HG03521 (cell line): ENCODE results near the gene ATAD1.
"Not testable (repeated sequence)": the region's sequence is repeated elsewhere in the genome, so short reads cannot be mapped to it uniquely, and the experiment has no call there.

Source experiments
- ATAC-seq: cut with Tn5 transposase; IDR thresholded peaks from one replicate; pipeline ENCODE4 v1.9.1; 2021; ENCODE audit warnings: mild to moderate bottlenecking, moderate library complexity; ENCODE audit not compliant: unreplicated experiment

The ATAD1 gene

DNA sequence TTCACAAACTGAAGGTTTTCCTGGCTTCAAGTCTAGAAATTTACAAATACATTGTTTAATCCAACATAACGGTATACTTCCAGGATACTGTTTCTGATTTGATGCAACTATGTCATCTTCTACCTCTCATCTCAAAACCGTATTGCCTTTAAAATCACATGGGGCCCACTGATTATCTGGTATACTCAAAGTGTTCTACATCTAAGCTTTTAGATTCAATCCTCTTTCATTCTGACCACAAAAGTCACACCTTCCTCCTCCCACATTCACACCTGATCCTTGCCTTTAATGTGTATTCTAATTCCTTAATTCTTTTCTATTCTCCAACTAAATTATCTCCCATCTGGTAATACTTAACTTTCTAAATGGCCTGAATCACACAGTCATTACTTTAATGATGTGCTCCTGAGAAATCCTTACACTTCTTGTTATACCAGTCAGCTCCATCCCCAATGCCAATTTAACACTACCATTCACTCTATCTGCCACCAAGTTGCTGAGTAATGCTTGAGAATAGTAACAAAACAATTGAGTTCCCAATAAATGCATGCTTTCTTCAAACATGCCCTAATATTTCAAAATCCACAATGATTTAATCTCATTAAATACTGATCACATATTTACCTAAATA is 13.0 kb downstream of the ATAD1 start:
- no peak for ATAC-seq

DNA sequence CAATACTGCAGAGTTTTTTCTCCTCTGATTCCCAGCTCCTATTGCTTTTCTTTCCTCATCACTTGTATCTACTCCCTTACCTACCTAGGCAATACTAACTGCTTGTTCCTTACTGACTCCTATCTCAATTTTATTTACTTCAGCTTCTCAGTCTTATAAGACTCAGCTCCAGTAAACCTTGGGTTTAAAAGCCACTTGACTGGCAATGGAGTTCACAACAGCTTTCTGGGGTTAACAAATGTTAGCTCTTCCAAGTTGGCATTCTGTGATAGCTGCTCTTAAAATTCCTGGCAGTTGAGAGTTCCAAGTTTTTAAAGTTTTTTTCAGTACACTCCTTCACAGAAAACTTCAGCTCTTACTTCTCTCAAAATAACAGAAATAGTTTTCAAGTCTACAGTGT is 14.2 kb downstream of the ATAD1 start:
- no peak for ATAC-seq

DNA sequence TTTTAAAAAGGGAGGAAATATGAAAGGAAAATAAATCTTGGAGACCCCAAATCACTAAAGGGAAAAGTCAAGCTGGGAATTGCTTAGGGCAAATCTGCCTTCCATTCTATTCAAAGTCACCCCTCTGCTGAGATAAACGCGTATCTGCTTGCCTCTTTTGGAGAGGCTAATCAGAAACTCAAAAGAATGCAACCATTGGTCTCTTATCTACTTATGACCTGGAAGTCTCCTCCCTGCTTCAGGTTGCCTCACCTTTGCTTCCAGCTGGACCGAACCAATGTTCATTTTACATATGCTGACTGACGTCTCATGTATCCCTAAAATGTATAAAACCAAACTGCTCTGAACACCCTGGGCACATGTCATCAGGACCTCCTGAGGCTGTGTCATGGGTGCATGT is 14.7 kb downstream of the ATAD1 start:
- ATAC-seq = no peak

DNA sequence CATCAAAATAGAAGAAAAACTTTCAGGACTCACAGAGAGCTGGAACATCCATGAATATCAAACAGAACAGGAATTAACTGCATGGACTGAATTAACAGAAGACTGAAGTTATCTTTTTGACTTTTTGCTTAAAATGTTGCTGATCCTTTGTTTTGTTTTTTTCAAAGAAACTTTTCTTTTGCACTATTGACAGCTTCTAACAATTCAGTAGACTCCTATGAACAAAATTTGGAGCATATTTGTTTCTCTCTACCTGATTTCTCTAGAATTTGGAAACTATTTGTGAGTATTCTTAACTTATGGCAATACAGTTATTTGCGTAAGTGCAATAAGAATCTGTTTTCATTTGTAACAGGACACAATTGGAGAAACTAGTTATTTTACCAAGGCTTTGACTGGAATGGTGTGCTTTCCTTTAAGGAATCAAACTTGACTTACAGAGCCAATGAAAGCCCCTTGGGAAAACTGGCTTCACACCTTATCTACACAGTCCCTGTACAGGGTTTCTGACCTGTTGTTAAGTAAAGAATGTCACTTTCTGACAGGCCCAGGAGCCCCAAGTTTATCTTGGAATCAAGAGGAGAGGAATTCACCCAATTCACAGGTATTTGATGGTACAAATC is 16.1 kb downstream of the ATAD1 start:
- ATAC-seq = not testable (repeated sequence)

DNA sequence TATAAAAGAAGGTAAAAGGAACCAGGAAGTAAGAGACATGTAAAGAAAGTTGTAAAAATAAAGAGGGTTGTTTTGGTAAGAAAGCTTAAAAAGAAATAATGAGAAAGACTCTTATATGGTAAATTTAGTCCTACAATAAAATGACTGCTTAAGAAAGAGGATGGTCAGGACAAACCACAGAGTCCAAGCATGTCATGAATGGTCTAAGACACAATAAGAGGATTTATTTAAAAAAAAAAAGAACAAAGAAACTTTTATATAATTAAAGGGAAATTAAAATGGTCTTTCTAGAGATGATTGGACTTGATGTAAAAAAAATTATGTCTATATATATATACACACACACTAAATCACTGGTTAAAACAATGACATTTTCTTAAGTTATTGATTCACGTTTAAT is 18.2 kb downstream of the ATAD1 start:
- no peak for ATAC-seq

DNA sequence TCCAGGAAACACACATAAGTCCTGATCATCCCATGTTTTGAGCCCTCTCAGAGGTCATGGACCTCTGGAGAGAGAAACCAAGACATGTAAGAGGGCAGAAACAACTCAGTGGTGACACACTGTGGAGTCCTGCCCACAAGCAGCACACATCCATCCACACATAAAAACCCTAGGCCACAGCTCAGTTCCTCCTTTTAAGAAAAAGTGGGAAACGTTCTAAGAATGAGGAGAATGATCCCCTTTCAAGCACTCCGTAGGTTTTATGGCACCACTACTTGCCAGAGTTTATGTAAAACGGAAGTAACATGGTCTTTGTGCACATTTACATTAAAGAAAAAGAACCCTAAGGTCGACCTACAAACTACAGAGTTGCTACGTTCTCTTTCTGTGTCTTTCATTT is 19.9 kb downstream of the ATAD1 start:
- no peak for ATAC-seq

DNA sequence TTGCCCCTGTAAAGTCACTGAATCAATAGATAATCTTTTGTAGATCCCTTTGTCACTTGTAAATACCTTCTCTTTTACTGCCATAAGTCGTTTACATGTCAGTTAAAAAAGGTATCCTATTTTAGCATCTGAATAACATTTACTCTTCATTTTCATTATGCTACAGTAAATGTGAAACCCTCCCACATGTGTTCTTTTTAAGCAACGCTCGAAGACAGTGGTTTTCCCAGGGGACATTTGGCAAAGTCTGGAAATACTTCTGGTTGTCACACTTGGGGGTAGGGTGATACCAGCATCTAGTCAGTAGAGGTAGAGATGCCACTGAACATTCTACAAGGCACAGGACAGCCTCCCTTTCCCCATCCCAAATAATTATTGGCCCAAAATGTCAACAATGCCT is 23.7 kb downstream of the ATAD1 start:
- ATAC-seq = no peak

DNA sequence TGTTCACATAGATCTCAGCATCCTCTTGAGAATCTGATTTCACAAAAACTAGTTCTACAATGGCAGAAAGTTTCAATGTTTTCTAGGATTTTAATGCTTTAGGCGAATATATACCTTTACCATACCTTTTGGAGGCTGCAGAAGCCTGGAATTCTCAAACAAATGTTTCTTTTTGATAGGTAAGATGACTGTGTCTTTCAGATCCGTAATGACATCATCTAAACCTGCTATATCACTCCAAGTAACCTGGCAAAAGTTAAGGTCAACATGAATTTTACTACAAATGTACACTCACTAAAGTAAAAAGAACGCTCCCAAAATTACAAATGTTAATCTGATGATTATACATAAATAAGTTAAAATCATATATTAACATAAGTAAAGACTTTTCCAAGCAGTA is 27.8 kb downstream of the ATAD1 start:
- ATAC-seq = no peak

DNA sequence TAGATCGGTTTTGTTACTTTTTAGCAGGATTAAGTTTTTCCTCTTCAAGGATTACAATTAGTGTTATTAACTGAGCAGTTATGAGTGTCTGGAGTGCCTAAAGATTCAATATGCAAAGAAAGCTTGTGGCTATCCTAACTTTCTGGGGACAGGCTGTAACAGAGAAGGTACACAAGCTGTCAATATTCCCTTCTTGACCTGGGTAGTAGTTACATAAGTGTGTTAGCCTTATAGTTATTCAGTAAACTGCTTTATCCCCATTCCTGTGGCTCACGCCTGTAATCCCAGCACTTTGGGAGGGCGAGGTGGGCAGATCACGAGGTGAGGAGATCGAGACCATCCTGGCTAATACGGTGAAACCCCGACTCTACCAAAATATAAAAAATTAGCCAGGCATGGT is 31.6 kb downstream of the ATAD1 start:
- no peak for ATAC-seq

DNA sequence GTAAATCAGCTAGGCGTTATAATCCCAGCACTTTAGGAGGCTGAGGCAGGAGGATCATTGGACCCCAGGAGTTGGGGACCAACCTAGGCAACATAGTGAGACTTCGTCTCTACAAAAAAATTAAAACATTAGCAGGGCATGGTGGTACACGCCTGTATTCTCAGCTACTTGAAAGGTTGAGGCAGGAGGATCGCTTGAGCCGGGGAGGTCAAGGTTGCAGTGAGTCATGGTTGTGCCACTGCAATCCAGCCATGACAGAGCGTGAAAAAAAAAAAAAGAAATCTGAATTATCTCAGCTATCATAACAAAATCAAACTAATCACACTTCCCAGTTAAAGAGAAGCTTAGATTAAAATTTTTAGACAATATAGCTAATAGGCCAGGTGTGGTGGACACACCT is 35.3 kb downstream of the ATAD1 start:
- no peak for ATAC-seq

DNA sequence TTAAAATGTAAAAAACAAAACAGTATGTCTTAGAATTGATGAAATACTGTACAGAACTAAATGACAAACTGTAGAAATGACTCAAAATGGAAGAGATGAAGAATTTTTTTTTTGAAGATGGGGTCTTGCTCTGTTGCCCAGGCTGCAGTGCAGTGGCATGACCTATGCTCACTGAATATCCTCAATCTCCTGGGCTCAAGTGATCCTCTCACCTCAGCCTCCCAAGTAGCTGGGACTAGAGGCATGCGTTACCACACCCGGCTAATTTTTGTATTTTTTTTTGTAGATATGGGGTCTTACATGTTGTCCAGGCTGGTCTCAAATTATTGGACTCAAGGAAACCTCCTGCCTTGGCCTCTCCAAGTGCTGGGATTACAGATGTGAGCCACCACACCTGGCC is 36.5 kb downstream of the ATAD1 start:
- ATAC-seq = no peak

DNA sequence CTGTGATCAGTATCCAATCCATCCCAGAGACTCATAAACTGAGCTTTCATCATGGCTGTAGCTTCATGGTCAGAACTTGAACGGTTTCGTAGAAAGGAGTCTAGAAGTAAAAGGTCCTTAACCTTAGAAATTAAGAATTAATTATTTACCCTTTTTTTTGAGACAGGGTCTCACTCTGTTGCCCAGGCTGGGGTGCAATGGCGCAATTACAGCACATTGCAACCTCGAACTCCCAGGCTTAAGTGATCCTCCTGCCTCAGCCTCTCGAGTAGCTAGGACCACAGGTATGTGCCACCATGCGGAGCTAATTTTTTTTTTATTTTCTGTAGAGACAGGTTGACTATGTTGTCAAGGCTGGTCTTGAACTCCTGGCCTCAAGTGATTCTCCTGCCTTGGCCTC is 41.7 kb downstream of the ATAD1 start:
- no peak for ATAC-seq

DNA sequence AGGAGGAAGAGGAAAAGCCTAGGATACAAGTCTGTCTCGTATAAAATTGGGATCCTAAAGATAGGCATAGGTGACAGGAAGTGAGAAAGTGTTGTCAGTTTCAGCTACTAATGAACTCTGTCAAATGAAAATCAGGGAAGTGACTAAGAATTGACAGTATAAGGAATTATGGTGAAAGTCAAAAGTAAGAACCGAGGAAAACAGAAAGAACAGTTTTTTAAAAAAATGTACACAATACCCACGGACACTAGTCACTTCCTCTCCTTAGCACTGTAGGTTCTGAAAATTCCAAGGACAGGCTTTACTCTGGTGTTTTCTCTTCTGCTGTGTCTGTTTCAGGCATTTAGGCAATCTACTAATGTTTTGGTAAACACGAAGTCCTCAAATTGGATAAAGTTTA is 42.3 kb downstream of the ATAD1 start:
- ATAC-seq = no peak

DNA sequence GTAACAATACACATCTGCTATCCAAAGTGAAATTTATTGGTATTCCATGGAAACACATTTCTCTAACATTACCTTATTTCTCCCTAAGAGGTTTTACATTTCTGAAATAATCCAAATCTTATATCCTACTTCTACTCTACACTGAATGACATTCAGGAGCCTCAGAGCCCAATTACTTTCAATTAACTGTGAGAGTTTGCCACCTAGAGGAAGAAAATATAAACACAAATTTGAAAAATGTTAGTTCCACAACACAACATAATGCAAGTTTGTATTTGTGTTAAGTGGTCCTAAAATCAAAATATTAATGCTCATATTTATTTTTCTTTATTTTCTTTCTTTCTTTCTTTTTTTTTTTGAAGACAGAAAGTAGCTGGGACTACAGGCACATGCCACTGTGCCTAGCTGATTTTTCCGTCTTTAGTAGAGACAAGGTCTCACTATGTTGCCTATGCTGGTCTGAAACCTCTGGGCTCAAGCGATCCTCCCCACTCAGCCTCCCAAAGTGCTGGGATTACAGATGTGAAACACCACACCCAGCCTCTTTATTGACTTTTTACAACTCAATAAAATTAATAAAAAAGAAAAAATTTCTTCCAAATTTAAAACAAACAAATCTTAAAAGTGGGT is 46.0 kb downstream of the ATAD1 start:
- no peak for ATAC-seq

DNA sequence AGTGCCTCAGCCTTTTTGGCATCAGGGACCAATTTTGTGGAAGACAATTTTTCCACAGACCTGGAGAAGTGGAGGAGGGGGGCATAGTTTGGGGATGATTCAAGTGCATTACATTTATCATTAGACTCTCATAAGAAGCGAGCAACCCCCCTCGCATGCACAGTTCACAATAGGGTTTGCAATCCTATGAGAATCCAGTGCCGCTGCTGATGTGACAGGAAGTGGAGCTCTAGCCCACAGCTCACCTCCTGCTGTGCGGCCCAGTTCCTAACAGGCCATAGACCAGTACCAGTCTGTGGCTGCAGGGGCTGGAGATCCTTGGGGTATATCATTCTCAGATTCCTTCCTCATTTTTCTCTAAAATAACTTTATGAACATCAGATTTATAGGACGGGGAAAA is 50.8 kb downstream of the ATAD1 start:
- ATAC-seq = no peak

DNA sequence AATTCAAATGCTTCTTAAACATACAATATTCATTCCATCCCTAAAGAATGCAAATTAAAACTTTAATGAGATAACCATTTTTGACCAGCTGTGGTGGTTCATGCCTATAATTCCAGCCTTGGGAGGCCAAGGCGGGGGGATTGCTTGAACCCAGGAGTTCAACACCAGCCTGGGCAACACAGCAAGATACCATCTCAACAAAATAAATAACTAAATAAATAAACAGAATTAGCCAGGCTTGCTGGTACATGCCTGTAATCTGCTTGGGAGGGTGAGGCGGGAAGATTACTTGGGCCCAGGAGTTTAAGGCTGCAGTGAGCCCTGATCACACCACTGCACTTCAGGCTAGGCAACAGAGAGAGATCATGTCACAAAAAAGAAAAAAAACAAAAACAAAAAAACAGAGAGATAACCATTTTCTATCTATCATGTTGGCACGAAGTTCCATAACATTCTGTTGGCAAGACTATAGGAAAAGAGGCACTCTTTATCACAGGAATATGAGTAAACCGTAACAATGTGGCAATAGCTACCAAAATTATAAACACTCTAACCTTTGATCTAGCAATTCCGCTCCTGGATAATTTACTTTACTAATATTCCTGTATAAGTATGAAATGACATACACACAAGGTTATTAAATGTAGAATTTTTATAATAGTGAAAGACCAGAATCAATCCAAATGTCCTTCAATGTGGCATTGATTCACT is 52.2 kb downstream of the ATAD1 start:
- no peak for ATAC-seq

DNA sequence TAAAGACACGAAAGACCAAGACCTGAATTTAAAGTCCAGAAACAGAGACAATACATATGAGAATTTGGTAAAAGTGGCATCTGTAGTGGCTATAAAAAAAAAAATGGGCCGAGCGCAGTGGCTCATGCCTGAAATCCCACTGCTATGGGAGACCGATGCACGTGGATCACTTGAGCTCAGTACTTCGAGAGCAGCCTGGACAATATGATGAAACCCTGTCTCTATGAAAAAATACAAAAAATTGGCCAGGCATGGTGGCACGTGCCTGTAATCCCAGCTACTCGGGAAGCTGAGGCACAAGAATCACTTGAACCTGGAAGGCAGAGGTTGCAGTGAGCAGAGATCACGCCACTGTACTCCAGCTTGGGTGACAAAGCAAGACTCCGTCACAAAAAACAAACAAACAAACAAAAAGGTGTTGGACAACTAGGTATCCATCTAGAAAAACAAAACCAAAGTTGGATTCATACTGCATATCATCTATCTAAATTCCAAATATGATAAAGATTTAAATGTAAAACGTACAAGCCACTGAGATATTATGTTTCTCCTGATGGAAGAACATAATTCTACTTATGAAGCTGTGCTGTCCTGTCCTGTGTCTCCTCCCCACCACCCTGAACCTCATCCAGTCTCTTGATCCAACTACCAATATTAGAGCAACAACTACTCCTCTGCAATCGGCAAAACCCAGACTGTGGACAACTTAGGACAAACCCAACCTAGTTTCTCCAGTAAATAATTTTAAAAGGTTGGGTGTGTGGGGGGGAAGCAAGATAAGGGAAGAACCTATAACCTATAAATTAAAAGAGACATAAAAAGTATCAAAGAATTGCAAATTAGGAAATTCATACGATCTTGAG is 53.7 kb downstream of the ATAD1 start:
- no peak for ATAC-seq

DNA sequence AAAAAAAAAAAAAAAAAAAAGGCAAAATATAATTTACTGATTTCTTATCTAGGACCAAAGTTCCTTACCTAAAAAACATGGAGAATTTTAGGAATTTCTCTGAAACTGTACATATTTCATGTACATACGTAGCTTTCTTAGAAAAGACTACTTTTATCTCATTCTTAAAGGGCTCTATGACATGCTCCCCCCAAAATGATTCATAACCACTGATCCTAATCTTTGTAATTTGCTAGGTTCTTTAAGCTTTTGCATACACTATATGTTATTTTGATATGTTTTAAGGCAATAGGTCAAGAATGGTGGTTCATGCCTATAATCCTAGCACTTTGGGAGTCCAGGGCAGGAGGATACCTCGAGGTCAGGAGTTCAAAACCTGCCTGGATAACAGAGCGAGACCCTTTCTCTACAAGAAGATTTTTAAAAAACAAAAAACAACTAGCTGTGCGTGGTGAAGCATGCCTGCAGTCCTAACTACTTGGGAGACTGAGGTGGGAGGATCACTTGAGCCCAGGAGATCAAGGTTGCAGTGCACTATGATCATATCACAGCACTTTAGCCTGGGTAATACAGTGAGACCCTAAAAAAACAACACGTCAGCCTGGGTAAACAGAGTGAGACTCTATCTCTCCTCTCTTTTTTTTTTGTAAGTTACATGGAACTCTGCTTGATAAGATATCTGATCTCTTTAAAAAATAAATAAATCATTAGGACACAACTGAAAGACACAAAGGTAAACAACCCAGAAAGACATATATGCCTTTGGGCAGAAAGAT is 54.8 kb downstream of the ATAD1 start:
- ATAC-seq = no peak

DNA sequence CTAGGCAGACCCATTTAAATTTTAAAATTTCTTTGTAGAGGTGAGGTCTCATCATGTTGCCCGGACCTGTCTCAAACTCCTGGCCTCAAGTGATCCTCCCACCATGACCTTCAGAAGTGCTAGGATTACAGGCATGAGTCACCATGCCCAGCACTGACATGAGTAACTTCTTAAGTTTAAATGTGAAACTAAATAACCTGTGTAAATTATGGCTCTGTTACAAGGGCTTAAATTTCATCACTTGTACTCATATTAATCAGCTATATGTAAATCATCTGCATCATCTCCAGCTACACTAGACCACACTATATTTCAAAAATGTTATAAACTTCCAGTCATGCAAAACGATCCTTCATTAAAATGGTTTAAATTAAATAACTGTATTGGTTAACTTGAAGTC is 56.1 kb downstream of the ATAD1 start:
- ATAC-seq = no peak

DNA sequence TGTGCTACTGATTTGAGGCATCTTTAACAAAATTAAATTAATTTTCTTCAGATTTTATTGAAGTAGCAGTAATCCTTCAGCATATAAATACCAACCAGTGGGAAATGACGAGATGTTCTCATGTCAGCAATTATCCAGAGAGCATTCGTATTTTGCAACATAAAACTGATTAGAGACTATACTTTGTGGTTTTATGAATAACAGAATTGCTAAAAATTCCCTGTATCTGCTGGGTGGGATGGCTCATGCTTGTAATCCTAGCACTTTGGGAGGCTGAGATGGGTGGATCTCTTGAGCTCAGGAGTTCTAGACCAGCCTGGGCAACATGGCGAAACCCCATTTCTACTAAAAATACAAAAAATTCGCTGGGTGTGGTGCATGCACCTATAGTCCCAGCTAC is 56.9 kb downstream of the ATAD1 start:
- no peak for ATAC-seq
